GM19455 (cell line): ENCODE results near the gene CCK.

Experiments
- ATAC-seq: cut with Tn5 transposase; IDR thresholded peaks from one replicate; pipeline ENCODE4 v1.9.1; 2021; ENCODE audit not compliant: unreplicated experiment

CCK gene

DNA sequence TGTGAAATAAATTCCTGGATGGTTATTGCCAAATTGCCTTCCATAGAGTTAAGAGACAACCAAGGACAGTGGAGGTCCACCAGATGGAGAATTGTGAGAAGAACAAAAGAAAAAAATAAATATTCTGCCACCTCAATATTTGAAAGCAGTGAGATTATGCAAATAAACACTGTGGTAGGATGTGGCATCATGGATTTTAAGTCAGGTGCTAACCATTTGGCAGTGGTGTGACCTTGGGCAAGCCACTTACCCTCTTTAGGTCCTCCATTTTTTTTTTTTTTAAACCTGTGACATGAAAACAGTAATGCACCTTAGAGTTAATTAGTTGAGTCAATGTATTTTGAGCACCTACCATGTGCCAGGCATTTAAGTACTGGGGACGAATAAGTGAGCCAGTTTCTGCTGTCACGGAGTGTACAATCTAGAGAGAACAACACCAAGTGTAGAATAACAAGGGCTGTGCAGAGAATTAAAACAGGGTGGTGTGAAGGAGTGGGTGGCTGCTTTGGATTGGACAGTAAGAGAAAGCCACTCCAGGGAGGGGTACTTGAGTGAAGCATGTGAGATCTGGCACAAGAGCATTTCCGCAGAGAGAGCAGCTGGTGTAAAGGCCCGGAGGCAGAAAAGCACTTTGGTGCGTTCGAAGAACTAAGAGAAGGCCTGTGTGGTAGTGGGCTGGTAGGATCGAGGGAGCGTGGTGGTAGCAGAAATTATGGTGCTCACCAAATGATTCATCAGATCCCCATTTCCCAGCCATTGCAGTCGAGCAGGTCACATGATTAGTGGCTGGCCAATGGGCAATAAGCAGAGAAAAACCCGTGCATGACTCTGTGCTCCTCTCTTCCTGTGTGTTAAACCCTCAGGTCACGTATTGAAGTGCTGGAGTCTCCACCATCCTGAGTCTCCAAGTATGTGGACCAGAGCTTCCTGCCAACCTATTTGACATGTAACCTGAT lies 39.2 kb downstream of the CCK start:
- no peak for ATAC-seq

DNA sequence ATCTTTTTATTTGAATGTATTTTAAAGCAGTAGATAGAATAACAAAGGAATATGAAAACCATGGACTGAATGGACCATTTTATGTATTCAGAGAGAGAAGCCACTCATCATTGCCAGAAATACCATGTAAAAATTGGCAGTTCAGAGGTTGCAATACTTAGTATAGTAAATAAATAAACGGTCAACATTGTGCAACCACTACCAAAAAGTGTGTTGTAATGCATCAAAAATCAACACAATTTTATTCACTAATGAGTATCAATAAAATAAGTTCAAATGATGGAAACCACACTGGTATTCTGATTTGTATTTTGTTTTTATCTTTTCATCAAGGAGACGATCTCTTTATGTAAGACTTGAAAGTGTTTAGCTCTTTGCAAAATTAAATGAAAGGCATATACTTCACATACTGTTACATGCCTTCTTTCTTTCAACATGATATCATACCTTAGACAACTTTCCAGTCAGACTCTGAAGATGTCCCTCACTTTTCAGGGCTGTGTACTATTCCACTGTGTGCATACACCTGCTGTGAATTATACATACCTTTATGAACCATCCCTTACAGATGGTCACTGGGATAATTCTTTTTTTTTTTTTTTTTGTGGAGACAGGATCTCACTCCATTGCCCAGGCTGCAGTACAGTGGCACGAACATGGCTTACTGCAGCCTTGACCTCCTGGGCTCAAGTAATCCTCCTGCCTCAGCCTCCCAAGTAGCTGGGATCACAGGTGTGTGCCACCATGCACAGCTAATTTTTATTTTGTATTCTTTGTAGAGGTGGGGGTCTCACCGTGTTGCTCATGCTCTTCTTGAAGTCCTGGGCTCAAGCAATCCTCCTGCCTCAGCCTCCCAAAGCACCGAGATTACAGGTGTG lies 40.3 kb downstream of the CCK start:
- ATAC-seq: no peak

DNA sequence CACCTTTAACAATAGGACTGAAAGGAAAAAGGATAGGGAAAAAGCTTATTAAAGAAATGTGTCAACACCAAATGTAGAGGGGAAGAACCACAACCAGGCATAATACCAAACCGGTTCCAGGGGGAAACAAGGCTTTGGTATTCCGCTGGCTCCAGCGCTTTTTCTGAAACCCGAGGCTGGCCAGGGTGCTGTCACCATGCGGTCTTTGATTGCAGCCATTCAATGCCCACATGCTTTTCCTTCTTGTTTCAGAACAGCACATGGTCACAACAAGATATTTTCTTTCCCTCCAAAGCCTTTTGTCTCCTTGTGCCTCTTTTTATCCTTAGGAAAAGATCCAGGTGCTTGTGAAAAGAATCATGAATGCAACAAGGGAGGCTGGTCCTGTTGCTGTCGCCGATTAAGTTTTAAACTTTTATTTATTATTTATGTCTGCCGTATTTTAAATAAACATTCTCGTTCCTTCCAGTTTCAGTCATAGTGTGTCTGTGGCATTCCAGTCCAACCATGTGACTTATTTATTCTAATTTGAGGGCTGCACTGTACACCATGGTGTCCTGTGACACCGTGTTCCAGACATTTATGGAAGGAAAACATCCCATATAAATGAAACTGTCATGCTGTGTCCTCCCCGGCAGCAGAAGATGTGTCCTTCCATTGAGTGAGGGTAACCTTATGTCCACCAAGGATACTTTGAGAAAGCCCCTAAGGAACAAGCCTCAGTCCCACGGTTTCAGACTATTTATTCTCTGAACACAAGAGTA lies 41.1 kb downstream of the CCK start:
- ATAC-seq: no peak

DNA sequence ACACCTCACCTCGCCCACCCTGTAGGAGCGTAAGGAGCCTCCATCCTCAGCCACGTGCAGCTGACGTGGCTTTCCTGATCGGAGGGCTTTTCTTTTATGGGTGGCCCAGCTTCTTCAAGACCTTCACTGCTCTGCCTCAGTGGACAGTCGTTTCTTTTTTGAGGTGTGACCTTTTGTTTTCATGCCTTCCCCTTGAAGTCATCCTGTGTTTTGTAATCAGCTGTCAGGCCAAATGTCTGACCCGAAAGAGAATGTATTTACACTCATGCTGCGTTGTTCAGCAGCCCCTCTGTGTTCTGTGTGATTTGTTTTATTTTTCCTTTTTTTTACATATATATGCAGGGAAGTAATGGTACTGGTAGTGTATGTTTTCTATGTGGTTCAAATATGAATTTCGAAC lies 41.8 kb downstream of the CCK start:
- ATAC-seq: no peak

DNA sequence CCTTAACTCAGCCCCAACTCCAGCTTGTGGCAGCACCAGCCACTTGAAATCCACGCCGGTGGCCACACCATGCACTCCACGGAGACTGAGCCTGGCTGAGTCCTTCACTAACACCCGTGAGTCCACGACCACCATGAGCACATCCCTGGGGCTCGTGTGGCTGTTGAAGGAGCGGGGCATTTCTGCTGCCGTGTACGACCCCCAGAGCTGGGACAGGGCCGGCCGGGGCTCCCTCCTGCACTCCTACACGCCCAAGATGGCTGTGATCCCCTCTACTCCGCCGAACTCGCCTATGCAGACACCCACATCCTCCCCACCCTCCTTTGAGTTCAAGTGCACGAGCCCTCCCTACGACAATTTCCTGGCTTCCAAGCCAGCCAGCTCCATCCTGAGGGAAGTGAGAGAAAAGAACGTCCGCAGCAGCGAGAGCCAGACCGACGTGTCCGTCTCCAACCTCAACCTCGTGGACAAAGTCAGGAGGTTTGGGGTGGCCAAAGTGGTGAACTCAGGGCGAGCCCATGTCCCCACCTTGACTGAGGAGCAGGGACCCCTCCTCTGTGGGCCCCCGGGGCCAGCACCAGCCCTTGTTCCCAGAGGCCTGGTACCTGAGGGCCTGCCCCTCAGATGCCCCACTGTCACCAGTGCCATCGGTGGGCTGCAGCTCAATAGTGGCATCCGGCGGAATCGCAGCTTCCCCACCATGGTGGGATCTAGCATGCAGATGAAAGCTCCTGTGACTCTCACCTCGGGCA lies 42.9 kb downstream of the CCK start:
- ATAC-seq: no peak

DNA sequence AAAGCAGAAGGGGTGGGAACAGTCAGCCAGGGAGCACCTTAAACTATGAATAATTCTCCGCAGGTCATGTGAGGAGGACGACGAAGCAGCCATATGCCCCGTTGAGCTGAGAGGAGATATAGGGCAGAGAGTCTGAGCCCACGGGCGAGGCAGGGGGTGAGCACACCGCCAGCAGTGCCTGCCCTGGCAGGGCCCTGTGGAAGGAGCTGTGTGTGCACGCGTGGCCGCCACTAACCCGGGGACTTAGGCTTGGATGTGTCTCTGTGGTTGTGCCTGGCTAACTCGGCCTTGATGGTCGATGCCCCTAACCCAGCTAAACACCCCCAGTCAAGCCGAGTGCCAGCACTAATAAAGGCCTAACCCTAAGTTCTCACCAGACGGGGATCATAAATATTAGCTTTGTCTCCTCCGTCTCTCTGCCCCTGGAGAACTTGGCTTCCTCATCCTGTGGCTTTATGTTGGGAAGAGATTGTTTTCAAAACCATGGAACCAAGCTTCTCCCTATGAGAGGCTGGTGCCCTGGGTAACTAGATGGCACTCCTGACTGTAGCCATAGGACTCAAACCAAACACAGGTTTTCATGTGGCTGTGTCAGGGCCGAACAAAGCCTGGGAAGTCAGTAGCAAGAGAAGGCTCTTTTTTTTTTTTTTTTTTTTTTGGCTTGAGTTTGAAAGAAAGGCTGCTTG lies 45.4 kb downstream of the CCK start:
- ATAC-seq: no peak

DNA sequence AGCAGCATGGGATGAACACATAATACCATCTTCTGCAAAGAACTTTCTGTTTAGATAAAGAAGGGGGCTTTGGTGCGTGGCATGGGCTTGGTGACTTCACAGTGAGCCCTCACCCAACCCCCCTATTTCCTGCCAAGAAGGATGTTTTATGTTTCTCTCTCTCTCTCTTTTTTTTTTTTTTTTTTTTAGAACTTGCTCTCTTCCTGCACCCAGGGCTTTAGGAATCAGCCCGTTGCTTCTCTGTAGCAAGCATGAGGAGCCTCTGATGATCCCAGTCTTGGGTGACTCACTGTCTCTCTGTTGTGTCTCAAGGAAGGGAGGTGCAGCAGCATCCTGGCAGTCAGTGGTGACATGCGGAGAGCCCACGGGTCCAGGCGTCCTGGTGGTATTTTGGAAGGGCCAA lies 49.1 kb downstream of the CCK start:
- no peak for ATAC-seq

DNA sequence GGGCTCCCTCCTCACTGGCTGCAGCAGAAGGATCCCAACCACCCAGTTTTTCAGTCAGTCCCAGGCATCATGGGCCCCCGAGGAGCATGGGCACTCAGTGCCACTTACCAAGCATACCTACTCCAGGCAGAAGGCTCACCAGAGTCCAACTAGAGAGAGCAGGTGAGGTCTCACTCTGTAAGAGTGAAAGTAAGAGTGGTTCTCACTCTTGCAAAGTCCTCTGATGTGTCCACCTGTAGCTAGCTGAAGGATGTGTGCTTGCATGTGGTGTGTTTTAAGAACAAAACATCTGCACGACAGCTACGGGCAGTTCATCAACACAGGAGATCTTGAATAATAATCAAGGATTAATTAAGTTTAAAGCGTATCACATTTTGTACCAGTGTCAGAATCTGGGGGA lies 49.7 kb downstream of the CCK start:
- no peak for ATAC-seq

DNA sequence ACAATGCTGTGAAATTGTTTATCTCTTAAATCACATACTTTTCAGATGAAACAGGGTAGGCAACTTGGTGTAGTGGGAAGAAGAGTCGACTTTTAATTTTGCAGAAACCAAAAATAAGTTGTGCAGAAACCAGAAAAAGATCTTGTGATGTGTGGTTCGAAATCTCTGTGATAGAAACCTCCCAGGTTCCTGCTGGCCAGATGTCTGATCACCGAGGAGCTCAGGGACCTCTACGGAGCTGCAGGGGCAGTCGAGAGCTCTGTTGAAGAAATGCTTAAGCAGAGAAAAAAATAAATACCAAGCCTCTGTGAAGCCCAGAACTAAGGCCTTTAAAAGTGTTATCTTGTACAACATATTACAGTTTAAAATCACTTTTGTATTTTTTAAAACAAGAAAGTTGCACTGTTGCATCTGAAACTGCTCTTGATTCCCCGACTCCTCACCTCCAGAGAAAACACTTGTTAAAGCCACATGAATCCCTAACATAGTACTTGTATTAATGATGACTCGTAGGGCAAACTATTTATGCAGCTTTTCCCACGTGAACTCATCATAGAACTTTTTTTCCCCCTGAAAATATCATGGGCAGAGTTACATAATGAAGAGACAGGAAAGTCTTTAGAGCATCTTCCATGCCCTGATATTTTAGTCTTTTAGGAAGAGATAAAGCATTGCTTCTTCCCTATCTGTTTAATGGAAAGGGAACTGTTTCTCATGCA lies 51.3 kb downstream of the CCK start:
- no peak for ATAC-seq

DNA sequence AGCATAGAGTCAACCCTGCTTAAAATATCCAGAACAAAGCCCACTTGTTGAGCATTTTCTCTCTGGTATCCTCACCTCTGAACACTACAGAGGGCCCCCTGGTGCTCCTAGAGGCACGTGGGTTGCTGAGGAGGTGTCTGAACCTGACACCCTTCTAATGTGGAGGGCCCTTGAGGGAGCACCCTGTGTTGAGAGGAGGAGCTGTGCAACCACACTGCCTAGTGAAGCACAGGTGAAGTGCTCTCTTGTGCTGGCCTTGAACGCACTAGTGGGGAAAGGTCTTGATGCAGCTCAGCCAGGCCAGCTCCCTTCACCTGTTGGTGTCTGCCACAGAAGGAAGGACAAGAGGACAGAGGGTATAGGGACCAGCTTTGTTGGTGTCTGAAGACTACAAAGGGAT lies 51.9 kb downstream of the CCK start:
- no peak for ATAC-seq

DNA sequence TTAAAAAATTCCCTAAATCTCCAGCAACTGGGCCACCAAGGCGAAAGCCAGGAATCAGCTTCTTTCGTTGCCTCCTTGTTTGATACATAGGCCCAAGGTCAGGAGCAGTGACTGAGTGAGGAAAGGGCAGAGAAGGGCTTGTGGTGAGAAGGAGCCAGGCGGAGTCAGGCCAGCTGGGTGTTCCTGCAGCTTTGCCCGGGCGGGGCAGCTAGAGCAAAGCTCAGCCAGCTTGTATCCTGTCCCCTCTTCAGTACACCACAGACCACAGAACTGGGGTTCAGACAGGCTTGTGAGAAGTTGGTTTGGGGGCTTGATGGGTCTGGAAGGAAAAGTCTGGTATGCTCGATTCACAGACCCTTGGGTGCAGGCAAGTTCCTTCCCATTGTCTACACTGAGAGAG lies 52.6 kb downstream of the CCK start:
- no peak for ATAC-seq

DNA sequence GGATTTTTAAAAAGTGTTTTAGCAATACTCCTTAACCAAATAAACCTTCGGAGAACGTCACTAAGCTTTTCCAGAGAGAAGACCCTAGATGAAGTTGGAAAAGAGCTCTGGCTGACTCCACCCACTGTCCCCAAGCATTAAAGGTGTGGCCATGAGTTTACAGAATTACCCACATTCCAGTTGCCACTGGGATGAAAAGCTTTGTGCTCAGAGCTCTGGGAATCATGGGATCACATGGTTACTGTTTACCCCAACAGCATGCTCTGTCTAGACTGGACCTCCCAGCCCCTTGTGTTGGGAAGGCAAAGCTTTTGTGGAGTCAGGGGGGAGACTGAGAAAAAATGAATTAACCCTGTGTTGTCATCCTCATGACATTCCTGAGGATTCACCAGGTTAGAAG lies 55.3 kb downstream of the CCK start:
- ATAC-seq: no peak

DNA sequence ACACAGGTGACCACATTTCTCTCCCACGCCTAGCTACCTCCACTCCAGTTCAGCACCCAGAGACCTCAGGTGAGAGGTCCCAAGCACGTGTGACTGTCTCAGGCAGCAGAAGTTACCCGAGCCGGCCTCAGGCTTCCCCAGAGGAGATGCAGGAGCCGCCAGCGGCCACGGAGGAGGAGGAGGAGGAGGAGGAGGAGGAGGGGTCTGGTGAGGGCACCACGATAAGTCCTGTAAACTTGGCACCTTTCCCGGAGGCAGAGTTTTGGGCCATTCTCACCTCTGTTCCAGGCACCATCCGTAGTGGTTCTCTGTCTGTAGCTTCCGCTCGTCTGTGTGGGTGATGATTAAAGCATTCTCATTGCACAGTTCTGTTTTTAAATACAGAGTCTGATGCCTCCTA lies 56.1 kb downstream of the CCK start:
- ATAC-seq: no peak
